H1 (cell line): ENCODE data around the gene SLC26A6. TPM values are rescaled to one million over a fixed set of nuclear protein-coding genes. Genes with fewer than 3 reads are reported as not detected.

Experiments used
- PHF8 ChIP-seq: fragments of 200-600 bp; sonication (generic); conservative IDR thresholded peaks from 2 replicates; pipeline ENCODE4 v1.7.1; 2012; ENCODE audit warnings: low read depth, mild to moderate bottlenecking, inconsistent platforms, low read length, moderate library complexity
- SP2 ChIP-seq: IDR thresholded peaks from 2 replicates; pipeline ENCODE4 v1.6.1; 2012; ENCODE audit warnings: mild to moderate bottlenecking, low read length, inconsistent platforms
- polyA plus RNA-seq, 7 experiments: library from polyadenylated mRNA; depleted of rRNA in 3 of 7; stranded (reverse) in 5 of 7; unstranded in 2 of 7; fragments of >200 nt in 5 of 7; fragments of 200-250 nt in 2 of 7; gene quantifications; 1 replicate in 5 of 7; 2 replicates in 1 of 7; 4 replicates in 1 of 7; pipeline versions ENCODE4 v1.2.1 to v1.2.3, GENCODE V29; 2011 to 2013; ENCODE audit warnings: missing spikeins in 2 of 7, mixed read lengths in 2 of 7
- total RNA-seq: library from RNA; stranded (reverse); fragmentation: NEBNext Ultra II Directional; extraction: Animal tissue kit (Norgen Biotek cat#: 25700); gene quantifications from 2 replicates; pipeline ENCODE4 v1.2.1, GENCODE V29; 2021

Gene SLC26A6
- total and polyA plus RNA-seq, 2 of the 8 experiments (the other 6 are each of a cell fraction or from before 2014, with no cell fraction given), result 50.4 to 58.0 TPM

GRCh38 chr3:48588230-48588629 is 47.0 kb downstream of the SLC26A6 start (continued):
- TF ChIP-seq PHF8 (no peak), SP2 (no peak)
